Ovary (tissue), 9 donors: Measurements from ENCODE around the gene GPD2. TPM values are rescaled to one million over a fixed set of nuclear protein-coding genes. Genes with fewer than 3 reads are reported as not detected.
"Not testable (repeated sequence)": the region's sequence is repeated elsewhere in the genome, so short reads cannot be mapped to it uniquely, and the experiment has no call there.

Source experiments
- DNase-seq, 5 donors: peaks; one replicate each; pipeline ENCODE4 v3.0.0-alpha.2; 2019 to 2020
- H3K27ac ChIP-seq, 2 donors: fragments of 200-600 bp; one replicate each; pipeline versions ENCODE4 v1.5.1 to v1.8.0; 2019 to 2022
- H3K27me3 ChIP-seq: fragments of 200-600 bp; one replicate; pipeline ENCODE4 v1.8.0; 2022
- H3K36me3 ChIP-seq: fragments of 200-600 bp; sonication (generic); one replicate; pipeline ENCODE4 v1.5.1; 2019
- H3K4me1 ChIP-seq: one replicate; pipeline ENCODE4 v1.8.1; 2013; ENCODE audit warnings: mild to moderate bottlenecking, moderate library complexity; ENCODE audit not compliant: insufficient read depth
- H3K4me3 ChIP-seq: fragments of 200-600 bp; sonication (generic); one replicate; pipeline ENCODE4 v1.5.1; 2017
- H3K9me3 ChIP-seq, 2 donors: fragments of 200-600 bp in 1 of 2; sonication (generic) in 1 of 2; one replicate each; pipeline versions ENCODE4 v1.5.1 to v1.8.1; 2013 to 2019; ENCODE audit warnings: mild to moderate bottlenecking in 1 of 2, moderate library complexity in 1 of 2
- EP300 ChIP-seq: sonication (generic); formaldehyde crosslinking; IDR thresholded peaks from one replicate; pipeline ENCODE4 v1.6.1; 2017; ENCODE audit warnings: antibody characterized with exemption
- POLR2A ChIP-seq: fragments of 450-650 bp; IDR thresholded peaks from one replicate; pipeline ENCODE4 v1.6.1; 2017; ENCODE audit warnings: antibody characterized with exemption, mild to moderate bottlenecking, moderate library complexity
- WGBS, 3 donors: extraction: QIAGEN DNeasy Blood & Tissue Kit in 1 of 3; methylation state at CpG; one replicate each; pipeline versions ENCODE4 v1.1.5 to v1.1.7; 2013 to 2017; 5-methylcytosine and 5-hydroxymethylcytosine counted together
- intact Hi-C, 4 donors: fragments of 100-400 bp; cut with DNase I; formaldehyde crosslinking; loops; one replicate each; pipeline versions ENCODE4 v1.11.0 to v1.15.1; 2022 to 2023
- polyA plus RNA-seq, 2 donors: library from polyadenylated mRNA; stranded (reverse); fragments of 200-250 nt in 1 of 2; fragments of 350-450 nt in 1 of 2; fragmentation: Illumina TruSeq in 1 of 2; extraction: RNeasy Lipid Tissue Mini Kit (QIAGEN cat#74804) in 1 of 2; gene quantifications; one replicate each; pipeline ENCODE4 v1.2.3, GENCODE V29; 2013 to 2014
- total RNA-seq, 7 donors: library from RNA; depleted of rRNA in 2 of 7; stranded (reverse); fragments of >200 nt in 2 of 7; fragmentation: NEBNext Ultra II Directional in 3 of 7; extraction: Animal tissue kit (Norgen Biotek cat#: 25700) in 3 of 7; gene quantifications; one replicate each; pipeline versions ENCODE4 v1.1.0 to v1.2.4, GENCODE V29; 2016 to 2023
- TF ChIP-seq, protein P1 (sequence below), 3 donors: fragments of 450-650 bp in 2 of 3; fragments of 200-600 bp in 1 of 3; IDR thresholded peaks; one replicate each; pipeline versions ENCODE4 v1.5.1 to v1.8.0; 2016 to 2022; ENCODE audit warnings: antibody characterized with exemption in 3 of 3, mild to moderate bottlenecking in 1 of 3
- donor health status: DM: no; HTN: no; CAD: no; lungs with moderate emphysema.
- donor health status: DM: no; HTN: no; CAD: no.
- donor health status: Bipolar disorder and iron deficiency.
- donor health status: DM: yes; HTN: yes; CAD: no.
- donor health status: DM: no; HTN: no; CAD: no.
- donor health status: DM: yes; HTN: yes; CAD: no.

The GPD2 gene
- total and polyA plus RNA-seq, 9 donors = 6.7 to 61.7 (median 24.5) TPM

DNA sequence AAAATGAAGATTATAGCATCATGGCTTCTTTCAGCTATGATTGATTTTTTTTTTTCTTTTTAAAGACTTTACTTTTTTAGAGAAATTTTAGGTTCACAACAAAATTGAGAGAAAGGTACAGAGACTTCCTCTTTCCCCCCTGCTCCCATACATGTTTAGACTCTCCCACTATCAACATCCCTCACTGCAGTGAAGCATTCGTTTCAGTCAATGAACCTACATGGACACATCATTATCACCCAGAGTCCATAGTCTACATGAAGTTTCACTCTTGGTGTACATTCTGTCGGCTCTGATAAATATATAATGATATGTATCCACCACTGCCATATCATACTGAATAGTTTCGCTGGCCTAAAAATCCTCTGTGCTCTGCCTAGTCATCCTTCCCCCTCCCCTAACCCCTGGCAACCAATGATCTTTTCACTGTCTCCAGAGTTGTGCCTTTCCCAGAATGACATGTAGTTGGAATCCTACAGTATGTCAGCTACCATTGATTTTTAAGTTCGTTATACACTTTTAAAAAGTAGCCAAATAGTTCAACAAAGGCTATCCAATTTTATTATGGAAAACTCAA is 86.8 kb downstream of the GPD2 start:
- intact Hi-C loops = no loop called here
- WGBS, 3 donors = 89 to 95% (median 92%) methylated on average over 4 of the region's 4 CpGs
- no peak for DNase-seq
- Histone ChIP-seq H3K4me3 (no peak overlapping the region), H3K36me3 (peaks cover 2% of the 10 kb centered on the region), H3K9me3 (no peaks in the 10 kb centered on the region), H3K27me3 (no peaks in the 10 kb centered on the region), H3K4me1 (no peaks in the 10 kb centered on the region), H3K27ac (no peak overlapping the region)
- TF ChIP-seq POLR2A (no peak), EP300 (no peak)
- TF ChIP-seq, protein P1, sequence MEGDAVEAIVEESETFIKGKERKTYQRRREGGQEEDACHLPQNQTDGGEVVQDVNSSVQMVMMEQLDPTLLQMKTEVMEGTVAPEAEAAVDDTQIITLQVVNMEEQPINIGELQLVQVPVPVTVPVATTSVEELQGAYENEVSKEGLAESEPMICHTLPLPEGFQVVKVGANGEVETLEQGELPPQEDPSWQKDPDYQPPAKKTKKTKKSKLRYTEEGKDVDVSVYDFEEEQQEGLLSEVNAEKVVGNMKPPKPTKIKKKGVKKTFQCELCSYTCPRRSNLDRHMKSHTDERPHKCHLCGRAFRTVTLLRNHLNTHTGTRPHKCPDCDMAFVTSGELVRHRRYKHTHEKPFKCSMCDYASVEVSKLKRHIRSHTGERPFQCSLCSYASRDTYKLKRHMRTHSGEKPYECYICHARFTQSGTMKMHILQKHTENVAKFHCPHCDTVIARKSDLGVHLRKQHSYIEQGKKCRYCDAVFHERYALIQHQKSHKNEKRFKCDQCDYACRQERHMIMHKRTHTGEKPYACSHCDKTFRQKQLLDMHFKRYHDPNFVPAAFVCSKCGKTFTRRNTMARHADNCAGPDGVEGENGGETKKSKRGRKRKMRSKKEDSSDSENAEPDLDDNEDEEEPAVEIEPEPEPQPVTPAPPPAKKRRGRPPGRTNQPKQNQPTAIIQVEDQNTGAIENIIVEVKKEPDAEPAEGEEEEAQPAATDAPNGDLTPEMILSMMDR (IDR thresholded peaks at IDR 0.05) = no peak

- 92 to 98% (median 96%) methylated on average over 2 of the region's 2 CpGs for WGBS, 3 donors
- DNase-seq = no peak
- H3K27me3 ChIP-seq = no peaks in the 10 kb centered on the region
- no peaks in the 10 kb centered on the region for H3K4me1 ChIP-seq
- intact Hi-C loops = no loop called here
- H3K4me3 ChIP-seq = no peak overlapping the region
- no peak for TF ChIP-seq EP300
- TF ChIP-seq, protein P1 (IDR thresholded peaks at IDR 0.05) = no peak
- TF ChIP-seq POLR2A = no peak
- H3K9me3 ChIP-seq = no peaks in the 10 kb centered on the region
- no peak overlapping the region for H3K27ac ChIP-seq
- peaks cover 2% of the 10 kb centered on the region for H3K36me3 ChIP-seq
Observed at GRCh38 chr2:156526950-156527636, 90.9 kb downstream of the GPD2 start.

- H3K36me3 ChIP-seq, DNase-seq, H3K27me3 ChIP-seq, intact Hi-C loops, H3K4me1 ChIP-seq, H3K9me3 ChIP-seq, H3K27ac ChIP-seq, H3K4me3 ChIP-seq: not testable (repeated sequence)
- 91 to 98% (median 95%) methylated on average over 5 of the region's 5 CpGs for WGBS, 3 donors
Observed at GRCh38 chr2:156528583-156528982, 92.4 kb downstream of the GPD2 start.

DNA sequence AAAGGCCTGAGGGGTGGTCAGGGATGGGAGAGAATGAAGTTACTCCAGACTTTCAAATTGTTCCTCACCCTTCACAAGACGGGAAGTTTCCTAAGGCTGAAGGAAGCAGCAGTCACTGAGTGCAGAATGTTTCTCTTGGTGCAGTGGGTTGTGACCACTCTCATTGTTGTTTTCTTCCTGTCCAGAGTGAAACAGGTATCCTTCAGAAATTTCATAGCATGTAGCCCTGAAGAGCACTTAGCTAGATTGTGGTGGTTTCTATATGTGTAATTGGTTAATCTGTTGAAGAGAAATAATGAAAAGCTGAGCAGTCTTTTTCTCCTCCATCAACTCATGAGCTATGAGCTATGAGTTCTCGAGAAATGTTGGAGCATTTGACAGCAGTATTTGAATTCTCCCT is 96.8 kb downstream of the GPD2 start:
- TF ChIP-seq POLR2A (no peak), EP300 (no peak)
- TF ChIP-seq, protein P1 (IDR thresholded peaks at IDR 0.05) = no peak
- H3K36me3 ChIP-seq = no peaks in the 10 kb centered on the region
- H3K27ac ChIP-seq = no peak overlapping the region
- no peaks in the 10 kb centered on the region for H3K9me3 ChIP-seq
- WGBS, 3 donors = 95 to 98% (median 96%) methylated on average over 2 of the region's 2 CpGs
- DNase-seq = no peak
- H3K4me3 ChIP-seq = no peak overlapping the region
- H3K27me3 ChIP-seq = no peaks in the 10 kb centered on the region
- intact Hi-C loops = no loop called here
- H3K4me1 ChIP-seq = peaks cover 3% of the 10 kb centered on the region

GRCh38 chr2:156536534-156536933 is 100.4 kb downstream of the GPD2 start:
- no peaks in the 10 kb centered on the region for H3K27me3 ChIP-seq
- no peak overlapping the region for H3K27ac ChIP-seq
- H3K4me1 ChIP-seq = peaks cover 9% of the 10 kb centered on the region
- H3K4me3 ChIP-seq = no peak overlapping the region
- no peaks in the 10 kb centered on the region for H3K36me3 ChIP-seq
- no peaks in the 10 kb centered on the region for H3K9me3 ChIP-seq
- WGBS, 3 donors = 90 to 96% (median 91%) methylated on average over 2 of the region's 2 CpGs
- intact Hi-C loops = no loop called here
- TF ChIP-seq EP300 = no peak
- TF ChIP-seq, protein P1 (IDR thresholded peaks at IDR 0.05) = no peak
- no peak for TF ChIP-seq POLR2A
- no peak for DNase-seq
